Left lung (tissue), 10 donors: ENCODE results near the gene FIZ1. TPM values are rescaled to one million over a fixed set of nuclear protein-coding genes. Genes with fewer than 3 reads are reported as not detected.

Experiments
- ATAC-seq: fragments of 200-7000 bp; cut with Tn5 transposase; one replicate; pipeline ENCODE4 v1.9.1; 2020; ENCODE audit warnings: moderate library complexity
- DNase-seq, 4 donors: peaks; one replicate each; pipeline ENCODE4 v3.0.0-alpha.2; 2013 to 2020
- H3K27ac ChIP-seq, 2 donors: fragments of 200-600 bp; sonication (generic) in 1 of 2; one replicate each; pipeline versions ENCODE4 v1.5.0 to v1.8.0; 2020 to 2021
- H3K27me3 ChIP-seq, 2 donors: fragments of 200-600 bp; sonication (generic) in 1 of 2; one replicate each; pipeline versions ENCODE4 v1.5.0 to v1.8.0; 2020 to 2021
- H3K36me3 ChIP-seq, 2 donors: fragments of 200-600 bp; sonication (generic) in 1 of 2; one replicate each; pipeline versions ENCODE4 v1.5.0 to v1.8.0; 2020 to 2021
- H3K4me1 ChIP-seq, 2 donors: fragments of 200-600 bp; one replicate each; pipeline ENCODE4 v1.8.0; 2021
- H3K4me3 ChIP-seq, 2 donors: fragments of 200-600 bp; sonication (generic) in 1 of 2; one replicate each; pipeline versions ENCODE4 v1.5.0 to v1.8.0; 2020 to 2021; ENCODE audit warnings: mild to moderate bottlenecking in 1 of 2
- H3K9me3 ChIP-seq, 2 donors: fragments of 200-600 bp; sonication (generic) in 1 of 2; one replicate each; pipeline versions ENCODE4 v1.5.0 to v1.8.0; 2020 to 2021
- intact Hi-C, 2 donors: fragments of 100-400 bp; cut with DNase I; formaldehyde crosslinking; loops; one replicate each; pipeline versions ENCODE4 v1.11.2 to v1.14.2; 2022
- polyA plus RNA-seq, 6 donors: library from polyadenylated mRNA; unstranded; fragments of 120-200 nt; gene quantifications; one replicate each; pipeline ENCODE4 v1.2.1, GENCODE V29; 2013; ENCODE audit not compliant: insufficient read length in 6 of 6
- total RNA-seq, 2 donors: library from RNA; stranded (reverse); fragmentation: NEBNext Ultra II Directional; extraction: Animal tissue kit (Norgen Biotek cat#: 25700); gene quantifications; one replicate each; pipeline ENCODE4 v1.2.1, GENCODE V29; 2021
- TF ChIP-seq, protein P1 (sequence below), 2 donors: fragments of 200-600 bp; sonication (generic) in 1 of 2; IDR thresholded peaks; one replicate each; pipeline versions ENCODE4 v1.5.0 to v1.8.0; 2021; ENCODE audit warnings: antibody characterized with exemption in 2 of 2
- donor health status: DM: no; HTN: yes; CAD: no.
- donor health status: DM: no; HTN: no; CAD: no.

Gene FIZ1
- total and polyA plus RNA-seq, 8 donors, result 11.0 to 22.6 (median 17.6) TPM

GRCh38 chr19:55591555-55591954, 7.8 kb downstream of the FIZ1 start:
- no peak overlapping the region for H3K27ac ChIP-seq
- TF ChIP-seq, protein P1, sequence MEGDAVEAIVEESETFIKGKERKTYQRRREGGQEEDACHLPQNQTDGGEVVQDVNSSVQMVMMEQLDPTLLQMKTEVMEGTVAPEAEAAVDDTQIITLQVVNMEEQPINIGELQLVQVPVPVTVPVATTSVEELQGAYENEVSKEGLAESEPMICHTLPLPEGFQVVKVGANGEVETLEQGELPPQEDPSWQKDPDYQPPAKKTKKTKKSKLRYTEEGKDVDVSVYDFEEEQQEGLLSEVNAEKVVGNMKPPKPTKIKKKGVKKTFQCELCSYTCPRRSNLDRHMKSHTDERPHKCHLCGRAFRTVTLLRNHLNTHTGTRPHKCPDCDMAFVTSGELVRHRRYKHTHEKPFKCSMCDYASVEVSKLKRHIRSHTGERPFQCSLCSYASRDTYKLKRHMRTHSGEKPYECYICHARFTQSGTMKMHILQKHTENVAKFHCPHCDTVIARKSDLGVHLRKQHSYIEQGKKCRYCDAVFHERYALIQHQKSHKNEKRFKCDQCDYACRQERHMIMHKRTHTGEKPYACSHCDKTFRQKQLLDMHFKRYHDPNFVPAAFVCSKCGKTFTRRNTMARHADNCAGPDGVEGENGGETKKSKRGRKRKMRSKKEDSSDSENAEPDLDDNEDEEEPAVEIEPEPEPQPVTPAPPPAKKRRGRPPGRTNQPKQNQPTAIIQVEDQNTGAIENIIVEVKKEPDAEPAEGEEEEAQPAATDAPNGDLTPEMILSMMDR (IDR thresholded peaks at IDR 0.05), result no peak
- H3K27me3 ChIP-seq, result peaks cover 0 to 9% of the 10 kb centered on the region in 2 donors
- DNase-seq (no peak), ATAC-seq (no peak)
- H3K4me1 ChIP-seq, result peaks cover 2 to 14% of the 10 kb centered on the region in 2 donors
- intact Hi-C loops, result no loop called here
- no peaks in the 10 kb centered on the region for H3K9me3 ChIP-seq
- H3K4me3 ChIP-seq, result no peak overlapping the region
- peaks cover 0 to 44% of the 10 kb centered on the region in 2 donors for H3K36me3 ChIP-seq

DNA sequence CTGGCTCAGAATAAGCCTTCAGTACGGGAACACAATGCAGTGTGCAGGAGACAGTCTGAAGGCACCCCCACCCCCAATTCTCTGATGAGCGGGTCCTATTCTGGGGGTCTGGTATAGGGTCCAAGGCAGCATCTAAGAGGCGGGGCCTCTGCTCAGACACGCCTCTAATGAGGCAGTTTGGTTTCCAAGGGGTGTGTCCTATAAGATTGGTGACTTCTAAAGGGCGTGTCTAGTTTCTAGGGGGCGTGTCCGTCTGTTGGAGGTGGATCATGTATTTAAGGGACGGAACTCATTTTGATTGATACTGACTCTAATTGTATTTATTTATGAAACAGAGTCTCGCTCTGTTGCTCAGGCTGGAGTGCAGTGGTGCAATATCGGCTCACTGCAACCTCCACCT, 8.7 kb downstream of the FIZ1 start:
- DNase-seq (no peak), ATAC-seq (no peak)
- Histone ChIP-seq H3K9me3 (no peaks in the 10 kb centered on the region), H3K4me1 (peaks cover 2 to 23% of the 10 kb centered on the region in 2 donors), H3K27me3 (peaks cover 0 to 18% of the 10 kb centered on the region in 2 donors), H3K36me3 (peaks cover 0 to 35% of the 10 kb centered on the region in 2 donors), H3K27ac (no peak overlapping the region), H3K4me3 (no peak overlapping the region)
- intact Hi-C loops, result no loop called here
- TF ChIP-seq, protein P1 (IDR thresholded peaks at IDR 0.05), result no peak

- Histone ChIP-seq H3K27ac (no peak overlapping the region), H3K4me1 (peaks cover 5 to 23% of the 10 kb centered on the region in 2 donors), H3K4me3 (no peak overlapping the region), H3K9me3 (no peaks in the 10 kb centered on the region), H3K36me3 (peaks cover 0 to 30% of the 10 kb centered on the region in 2 donors), H3K27me3 (peaks cover 0 to 23% of the 10 kb centered on the region in 2 donors)
- intact Hi-C loops, result no loop called here
- TF ChIP-seq, protein P1 (IDR thresholded peaks at IDR 0.05), result no peak
- DNase-seq (peak in 1 of 4 donors; percentile 16), ATAC-seq (no peak)
These were observed 9.2 kb downstream of the FIZ1 start for GRCh38 chr19:55590109-55590508.

GRCh38 chr19:55588738-55589137, 10.6 kb downstream of the FIZ1 start:
- H3K4me3 ChIP-seq, result no peak overlapping the region
- DNase-seq (peak in 1 of 4 donors; percentile 15), ATAC-seq (no peak)
- peaks cover 0 to 18% of the 10 kb centered on the region in 2 donors for H3K36me3 ChIP-seq
- H3K4me1 ChIP-seq, result peaks cover 5 to 23% of the 10 kb centered on the region in 2 donors
- H3K27me3 ChIP-seq, result peaks cover 0 to 29% of the 10 kb centered on the region in 2 donors
- intact Hi-C loops, result no loop called here
- TF ChIP-seq, protein P1 (IDR thresholded peaks at IDR 0.05), result no peak
- H3K9me3 ChIP-seq, result no peaks in the 10 kb centered on the region
- no peak overlapping the region for H3K27ac ChIP-seq

- ATAC-seq (peak; percentile 89), DNase-seq (peak in 3 of 4 donors; percentile 95 to 97 (median 95))
- intact Hi-C loops, result no loop called here
- TF ChIP-seq, protein P1 (IDR thresholded peaks at IDR 0.05), result no peak
- Histone ChIP-seq H3K4me3 (peak overlapping the region; percentile 27 to 34), H3K27ac (peak overlapping the region; percentile 20 to 48), H3K27me3 (peaks cover 0 to 29% of the 10 kb centered on the region in 2 donors), H3K4me1 (peaks cover 5 to 23% of the 10 kb centered on the region in 2 donors), H3K9me3 (no peaks in the 10 kb centered on the region), H3K36me3 (peaks cover 0 to 4% of the 10 kb centered on the region in 2 donors)
These were observed 12.2 kb downstream of the FIZ1 start for GRCh38 chr19:55586976-55587668.
